GM18508 (cell line): ENCODE data around the gene HRC.
"Not testable (repeated sequence)": the region's sequence is repeated elsewhere in the genome, so short reads cannot be mapped to it uniquely, and the experiment has no call there.

Source experiments
- ATAC-seq: cut with Tn5 transposase; IDR thresholded peaks from one replicate; pipeline ENCODE4 v1.9.1; 2021; ENCODE audit warnings: moderate number of reproducible peaks; ENCODE audit not compliant: insufficient read depth, unreplicated experiment

Gene HRC

GRCh38 chr19:49136771-49137171 is 18.4 kb downstream of the HRC start:
- no peak for ATAC-seq

- no peak for ATAC-seq
These were observed 19.5 kb downstream of the HRC start for GRCh38 chr19:49135686-49136085.

GRCh38 chr19:49133621-49134454 is 21.4 kb downstream of the HRC start:
- ATAC-seq: no peak

GRCh38 chr19:49132974-49133609 is 22.1 kb downstream of the HRC start:
- no peak for ATAC-seq

- no peak for ATAC-seq
These were observed 24.9 kb downstream of the HRC start for GRCh38 chr19:49130325-49130724.

- no peak for ATAC-seq
These were observed 26.0 kb downstream of the HRC start for GRCh38 chr19:49129238-49129583.

GRCh38 chr19:49128545-49129237 is 26.5 kb downstream of the HRC start:
- ATAC-seq: no peak

- no peak for ATAC-seq
These were observed 27.3 kb downstream of the HRC start for GRCh38 chr19:49127674-49128544.

GRCh38 chr19:49127225-49127624 is 28.0 kb downstream of the HRC start:
- ATAC-seq: not testable (repeated sequence)

- no peak for ATAC-seq
These were observed 28.6 kb downstream of the HRC start for GRCh38 chr19:49126575-49126974.

- ATAC-seq: no peak
These were observed 30.0 kb downstream of the HRC start for GRCh38 chr19:49125025-49125731.

- not testable (repeated sequence) for ATAC-seq
These were observed 31.9 kb downstream of the HRC start for GRCh38 chr19:49123285-49123684.

- not testable (repeated sequence) for ATAC-seq
These were observed 33.4 kb downstream of the HRC start for GRCh38 chr19:49121841-49122240.

GRCh38 chr19:49120868-49121267 is 34.3 kb downstream of the HRC start:
- ATAC-seq: no peak

- no peak for ATAC-seq
These were observed 34.9 kb downstream of the HRC start for GRCh38 chr19:49120325-49120683.

- no peak for ATAC-seq
These were observed 35.5 kb downstream of the HRC start, which contains the start of gene PPFIA3 for GRCh38 chr19:49119411-49120324. Gene PPFIA3 (plus strand): TSS chr19:49119544. CDS start chr19:49127874, 8,330 bp downstream.

- ATAC-seq: peak; percentile 39
These were observed 36.4 kb downstream of the HRC start, which contains the start of gene C19orf73 for GRCh38 chr19:49118565-49119410. Gene C19orf73 (minus strand): TSS chr19:49119143. CDS start chr19:49119022, 121 bp downstream.
